Liver (tissue), 9 donors: Measurements from ENCODE around the gene UBE3D. TPM values are rescaled to one million over a fixed set of nuclear protein-coding genes. Genes with fewer than 3 reads are reported as not detected.

ENCODE experiments used
- DNase-seq: peaks from one replicate; pipeline ENCODE4 v3.0.0-alpha.2; 2017; ENCODE audit warnings: low spot score
- H3K27ac ChIP-seq, 2 donors: one replicate each; pipeline ENCODE4 v1.7.0; 2013; ENCODE audit warnings: inconsistent platforms in 2 of 2, low read length in 2 of 2, control low read depth in 1 of 2, low read depth in 1 of 2, mild to moderate bottlenecking in 1 of 2
- H3K27me3 ChIP-seq, 4 donors: one replicate each; pipeline versions ENCODE4 v1.6.1 to v1.7.0; 2013; ENCODE audit warnings: low read length in 3 of 4, inconsistent platforms in 1 of 4, mild to moderate bottlenecking in 1 of 4, moderate library complexity in 1 of 4; ENCODE audit not compliant: control insufficient read depth in 4 of 4, insufficient read depth in 4 of 4
- H3K36me3 ChIP-seq, 4 donors: one replicate each; pipeline versions ENCODE4 v1.6.1 to v1.7.0; 2013; ENCODE audit warnings: low read length in 3 of 4, mild to moderate bottlenecking in 3 of 4, low read depth in 1 of 4, moderate library complexity in 1 of 4; ENCODE audit not compliant: control insufficient read depth in 4 of 4, insufficient read depth in 3 of 4
- H3K4me1 ChIP-seq, 4 donors: one replicate each; pipeline versions ENCODE4 v1.6.1 to v1.7.0; 2013; ENCODE audit warnings: low read length in 3 of 4, mild to moderate bottlenecking in 3 of 4, moderate library complexity in 1 of 4; ENCODE audit not compliant: control insufficient read depth in 4 of 4, insufficient read depth in 4 of 4
- H3K4me3 ChIP-seq, 3 donors: one replicate each; pipeline versions ENCODE4 v1.6.1 to v1.7.0; 2013; ENCODE audit warnings: low read length in 3 of 3, control low read depth in 1 of 3, low read depth in 1 of 3, mild to moderate bottlenecking in 1 of 3
- H3K9ac ChIP-seq, 2 donors: one replicate each; pipeline ENCODE4 v1.7.0; 2013; ENCODE audit warnings: low read length in 2 of 2, mild to moderate bottlenecking in 2 of 2, moderate library complexity in 2 of 2, control low read depth in 1 of 2, low read depth in 1 of 2
- H3K9me3 ChIP-seq, 4 donors: one replicate each; pipeline versions ENCODE4 v1.6.1 to v1.7.0; 2013; ENCODE audit warnings: low read length in 3 of 4; ENCODE audit not compliant: control insufficient read depth in 4 of 4
- ATF3 ChIP-seq: IDR thresholded peaks from 2 replicates; pipeline ENCODE4 v1.6.1; 2016; ENCODE audit warnings: antibody characterized with exemption
- CTCF ChIP-seq: fragments of 150-350 bp; IDR thresholded peaks from 2 replicates; pipeline ENCODE4 v1.5.1; 2017; ENCODE audit warnings: improper control_type of control experiment, low read depth, low read length; ENCODE audit not compliant: missing input control
- FOXA1 ChIP-seq: IDR thresholded peaks from 2 replicates; pipeline ENCODE4 v1.6.1; 2016; ENCODE audit warnings: antibody characterized with exemption
- FOXA2 ChIP-seq: IDR thresholded peaks from 2 replicates; pipeline ENCODE4 v1.6.1; 2016; ENCODE audit warnings: antibody characterized with exemption
- GABPA ChIP-seq, 2 donors: IDR thresholded peaks in 1 of 2; conservative IDR thresholded peaks in 1 of 2; 2 replicates each; pipeline ENCODE4 v1.6.1; 2016; ENCODE audit warnings: antibody characterized with exemption in 2 of 2, mild to moderate bottlenecking in 1 of 2, moderate library complexity in 1 of 2
- JUND ChIP-seq, 2 donors: IDR thresholded peaks; 2 replicates each; pipeline ENCODE4 v1.6.1; 2016; ENCODE audit warnings: antibody characterized with exemption in 2 of 2
- MAX ChIP-seq: IDR thresholded peaks from 2 replicates; pipeline ENCODE4 v1.6.1; 2016; ENCODE audit warnings: antibody characterized with exemption
- RAD21 ChIP-seq, 2 donors: IDR thresholded peaks; 2 replicates each; pipeline ENCODE4 v1.6.1; 2016; ENCODE audit warnings: antibody characterized with exemption in 2 of 2, mild to moderate bottlenecking in 2 of 2
- SP1 ChIP-seq: IDR thresholded peaks from 2 replicates; pipeline ENCODE4 v1.6.1; 2018; ENCODE audit warnings: antibody characterized with exemption, mild to moderate bottlenecking
- TAF1 ChIP-seq: conservative IDR thresholded peaks from 2 replicates; pipeline ENCODE4 v1.6.1; 2016; ENCODE audit warnings: antibody characterized with exemption, mild to moderate bottlenecking
- YY1 ChIP-seq: IDR thresholded peaks from 2 replicates; pipeline ENCODE4 v1.6.1; 2016; ENCODE audit warnings: antibody characterized with exemption, mild to moderate bottlenecking
- ZBTB33 ChIP-seq: IDR thresholded peaks from 2 replicates; pipeline ENCODE4 v1.6.1; 2016; ENCODE audit warnings: antibody characterized with exemption
- WGBS: extraction: QIAGEN DNeasy Blood & Tissue Kit; methylation state at CpG from one replicate; pipeline ENCODE4 v1.1.7; 2013; 5-methylcytosine and 5-hydroxymethylcytosine counted together
- polyA plus RNA-seq, 2 donors: library from polyadenylated mRNA; stranded (reverse) in 1 of 2; unstranded in 1 of 2; fragments of 200-250 nt in 1 of 2; fragments of >200 nt in 1 of 2; fragmentation: Nextera tagmentation in 1 of 2; extraction: Ambion mirVana in 1 of 2; gene quantifications; one replicate each; pipeline versions ENCODE4 v1.2.1 to v1.2.3, GENCODE V29; 2013 to 2015
- total RNA-seq, 2 donors: library from RNA; depleted of rRNA; stranded (reverse); fragments of >200 nt; gene quantifications; one replicate each; pipeline ENCODE4 v1.2.3, GENCODE V29; 2014
- donor health status: healthy.
- donor health status: healthy.
- donor health status: healthy.
- donor health status: healthy.
- donor health status: healthy.

Gene UBE3D
- total and polyA plus RNA-seq, 4 donors: 0.78 to 6.4 (median 1.9) TPM

- Histone ChIP-seq H3K4me1 (no peaks in the 10 kb centered on the region), H3K9ac (no peak overlapping the region), H3K4me3 (no peak overlapping the region), H3K27me3 (no peaks in the 10 kb centered on the region), H3K27ac (no peak overlapping the region), H3K9me3 (no peaks in the 10 kb centered on the region), H3K36me3 (peaks cover 0 to 3% (median under 1%) of the 10 kb centered on the region in 4 donors)
- no peak for TF ChIP-seq TAF1
- no peak for TF ChIP-seq YY1
- no peak for DNase-seq
Observed at GRCh38 chr6:82891076-82891475, 174.6 kb downstream of the UBE3D start.

- TF ChIP-seq ZBTB33 (no peak), YY1 (no peak), ATF3 (no peak), TAF1 (no peak)
- no peak for DNase-seq
- no peaks in the 10 kb centered on the region for H3K27me3 ChIP-seq
- no peaks in the 10 kb centered on the region for H3K9me3 ChIP-seq
- no peak overlapping the region for H3K4me3 ChIP-seq
- H3K4me1 ChIP-seq: no peaks in the 10 kb centered on the region
- peaks cover 0 to 3% (median under 1%) of the 10 kb centered on the region in 4 donors for H3K36me3 ChIP-seq
- 94% methylated on average over 1 of the region's 1 CpG for WGBS
- no peak overlapping the region for H3K9ac ChIP-seq
- H3K27ac ChIP-seq: no peak overlapping the region
Observed at GRCh38 chr6:82890240-82890639, 175.4 kb downstream of the UBE3D start.

GRCh38 chr6:82889143-82889542, 176.5 kb downstream of the UBE3D start:
- peaks cover 0 to 3% (median under 1%) of the 10 kb centered on the region in 4 donors for H3K36me3 ChIP-seq
- no peak overlapping the region for H3K9ac ChIP-seq
- no peaks in the 10 kb centered on the region for H3K4me1 ChIP-seq
- H3K9me3 ChIP-seq: no peaks in the 10 kb centered on the region
- H3K4me3 ChIP-seq: no peak overlapping the region
- DNase-seq: no peak
- no peaks in the 10 kb centered on the region for H3K27me3 ChIP-seq
- TF ChIP-seq FOXA1 (no peak), TAF1 (no peak), SP1 (no peak), JUND (IDR thresholded peaks at IDR 0.05) (no peak), GABPA (IDR thresholded peaks at IDR 0.05 in 1 of 2, conservative IDR thresholded peaks at IDR 0.05 in 1 of 2) (no peak), RAD21 (IDR thresholded peaks at IDR 0.05) (no peak), FOXA2 (no peak), MAX (no peak), YY1 (no peak), ZBTB33 (no peak), CTCF (no peak)
- H3K27ac ChIP-seq: no peak overlapping the region
- 91% methylated on average over 5 of the region's 5 CpGs for WGBS
